Liver (tissue), 9 donors: ENCODE measurements around the gene KMT2D. TPM values are rescaled to one million over a fixed set of nuclear protein-coding genes. Genes with fewer than 3 reads are reported as not detected.

ENCODE experiments used
- DNase-seq: peaks from one replicate; pipeline ENCODE4 v3.0.0-alpha.2; 2017; ENCODE audit warnings: low spot score
- H3K27ac ChIP-seq, 2 donors: one replicate each; pipeline ENCODE4 v1.7.0; 2013; ENCODE audit warnings: inconsistent platforms in 2 of 2, low read length in 2 of 2, control low read depth in 1 of 2, low read depth in 1 of 2, mild to moderate bottlenecking in 1 of 2
- H3K27me3 ChIP-seq, 4 donors: one replicate each; pipeline versions ENCODE4 v1.6.1 to v1.7.0; 2013; ENCODE audit warnings: low read length in 3 of 4, inconsistent platforms in 1 of 4, mild to moderate bottlenecking in 1 of 4, moderate library complexity in 1 of 4; ENCODE audit not compliant: control insufficient read depth in 4 of 4, insufficient read depth in 4 of 4
- H3K36me3 ChIP-seq, 4 donors: one replicate each; pipeline versions ENCODE4 v1.6.1 to v1.7.0; 2013; ENCODE audit warnings: low read length in 3 of 4, mild to moderate bottlenecking in 3 of 4, low read depth in 1 of 4, moderate library complexity in 1 of 4; ENCODE audit not compliant: control insufficient read depth in 4 of 4, insufficient read depth in 3 of 4
- H3K4me1 ChIP-seq, 4 donors: one replicate each; pipeline versions ENCODE4 v1.6.1 to v1.7.0; 2013; ENCODE audit warnings: low read length in 3 of 4, mild to moderate bottlenecking in 3 of 4, moderate library complexity in 1 of 4; ENCODE audit not compliant: control insufficient read depth in 4 of 4, insufficient read depth in 4 of 4
- H3K4me3 ChIP-seq, 3 donors: one replicate each; pipeline versions ENCODE4 v1.6.1 to v1.7.0; 2013; ENCODE audit warnings: low read length in 3 of 3, control low read depth in 1 of 3, low read depth in 1 of 3, mild to moderate bottlenecking in 1 of 3
- H3K9ac ChIP-seq, 2 donors: one replicate each; pipeline ENCODE4 v1.7.0; 2013; ENCODE audit warnings: low read length in 2 of 2, mild to moderate bottlenecking in 2 of 2, moderate library complexity in 2 of 2, control low read depth in 1 of 2, low read depth in 1 of 2
- H3K9me3 ChIP-seq, 4 donors: one replicate each; pipeline versions ENCODE4 v1.6.1 to v1.7.0; 2013; ENCODE audit warnings: low read length in 3 of 4; ENCODE audit not compliant: control insufficient read depth in 4 of 4
- ATF3 ChIP-seq: IDR thresholded peaks from 2 replicates; pipeline ENCODE4 v1.6.1; 2016; ENCODE audit warnings: antibody characterized with exemption
- EGR1 ChIP-seq, 2 donors: IDR thresholded peaks; 2 replicates each; pipeline ENCODE4 v1.6.1; 2016 to 2018; ENCODE audit warnings: antibody characterized with exemption in 2 of 2, low read depth in 2 of 2
- FOXA1 ChIP-seq: IDR thresholded peaks from 2 replicates; pipeline ENCODE4 v1.6.1; 2016; ENCODE audit warnings: antibody characterized with exemption
- FOXA2 ChIP-seq: IDR thresholded peaks from 2 replicates; pipeline ENCODE4 v1.6.1; 2016; ENCODE audit warnings: antibody characterized with exemption
- GABPA ChIP-seq, 2 donors: IDR thresholded peaks in 1 of 2; conservative IDR thresholded peaks in 1 of 2; 2 replicates each; pipeline ENCODE4 v1.6.1; 2016; ENCODE audit warnings: antibody characterized with exemption in 2 of 2, mild to moderate bottlenecking in 1 of 2, moderate library complexity in 1 of 2
- HNF4A ChIP-seq, 2 donors: conservative IDR thresholded peaks; 2 replicates each; pipeline ENCODE4 v1.6.1; 2016; ENCODE audit warnings: antibody characterized with exemption in 2 of 2, mild to moderate bottlenecking in 2 of 2
- JUND ChIP-seq, 2 donors: IDR thresholded peaks; 2 replicates each; pipeline ENCODE4 v1.6.1; 2016; ENCODE audit warnings: antibody characterized with exemption in 2 of 2
- MAX ChIP-seq: IDR thresholded peaks from 2 replicates; pipeline ENCODE4 v1.6.1; 2016; ENCODE audit warnings: antibody characterized with exemption
- NR2F2 ChIP-seq: IDR thresholded peaks from 2 replicates; pipeline ENCODE4 v1.6.1; 2016; ENCODE audit warnings: antibody characterized with exemption
- RAD21 ChIP-seq, 2 donors: IDR thresholded peaks; 2 replicates each; pipeline ENCODE4 v1.6.1; 2016; ENCODE audit warnings: antibody characterized with exemption in 2 of 2, mild to moderate bottlenecking in 2 of 2
- REST ChIP-seq: IDR thresholded peaks from 2 replicates; pipeline ENCODE4 v1.6.1; 2016; ENCODE audit warnings: antibody characterized with exemption, mild to moderate bottlenecking
- SP1 ChIP-seq: IDR thresholded peaks from 2 replicates; pipeline ENCODE4 v1.6.1; 2018; ENCODE audit warnings: antibody characterized with exemption, mild to moderate bottlenecking
- ZBTB33 ChIP-seq: IDR thresholded peaks from 2 replicates; pipeline ENCODE4 v1.6.1; 2016; ENCODE audit warnings: antibody characterized with exemption
- WGBS: extraction: QIAGEN DNeasy Blood & Tissue Kit; methylation state at CpG from one replicate; pipeline ENCODE4 v1.1.7; 2013; 5-methylcytosine and 5-hydroxymethylcytosine counted together
- polyA plus RNA-seq, 2 donors: library from polyadenylated mRNA; stranded (reverse) in 1 of 2; unstranded in 1 of 2; fragments of 200-250 nt in 1 of 2; fragments of >200 nt in 1 of 2; fragmentation: Nextera tagmentation in 1 of 2; extraction: Ambion mirVana in 1 of 2; gene quantifications; one replicate each; pipeline versions ENCODE4 v1.2.1 to v1.2.3, GENCODE V29; 2013 to 2015
- total RNA-seq, 2 donors: library from RNA; depleted of rRNA; stranded (reverse); fragments of >200 nt; gene quantifications; one replicate each; pipeline ENCODE4 v1.2.3, GENCODE V29; 2014
- donor health status: healthy.
- donor health status: healthy.
- donor health status: healthy.
- donor health status: healthy.
- donor health status: healthy.

Gene KMT2D
- total and polyA plus RNA-seq, 4 donors: 4.5 to 53.8 (median 25.0) TPM

GRCh38 chr12:49013428-49013827 lies 47.2 kb downstream of the KMT2D start:
- TF ChIP-seq GABPA (IDR thresholded peaks at IDR 0.05 in 1 of 2, conservative IDR thresholded peaks at IDR 0.05 in 1 of 2) (no peak), FOXA1 (no peak), ZBTB33 (no peak), FOXA2 (no peak), NR2F2 (no peak), HNF4A (conservative IDR thresholded peaks at IDR 0.05) (no peak), ATF3 (no peak)
- DNase-seq: no peak
- Histone ChIP-seq H3K27me3 (no peaks in the 10 kb centered on the region), H3K9ac (no peak overlapping the region), H3K27ac (no peak overlapping the region), H3K36me3 (peaks cover 5 to 13% (median 12%) of the 10 kb centered on the region in 4 donors), H3K4me3 (no peak overlapping the region), H3K4me1 (peaks cover 4 to 14% (median 9%) of the 10 kb centered on the region in 4 donors), H3K9me3 (no peaks in the 10 kb centered on the region)
- 96% methylated on average over 3 of the region's 3 CpGs for WGBS

GRCh38 chr12:49012739-49013138 lies 47.9 kb downstream of the KMT2D start:
- Histone ChIP-seq H3K27ac (no peak overlapping the region), H3K4me1 (peaks cover 2 to 9% (median 5%) of the 10 kb centered on the region in 4 donors), H3K4me3 (no peak overlapping the region), H3K9me3 (no peaks in the 10 kb centered on the region), H3K36me3 (peaks cover 5 to 16% (median 14%) of the 10 kb centered on the region in 4 donors), H3K27me3 (no peaks in the 10 kb centered on the region), H3K9ac (no peak overlapping the region)
- no peak for DNase-seq
- no peak for TF ChIP-seq ZBTB33
- no peak for TF ChIP-seq RAD21 (IDR thresholded peaks at IDR 0.05)
- TF ChIP-seq JUND (IDR thresholded peaks at IDR 0.05): no peak
- TF ChIP-seq EGR1 (IDR thresholded peaks at IDR 0.05; ENCODE audit: low read depth in 2 of 2): no peak
- no peak for TF ChIP-seq HNF4A (conservative IDR thresholded peaks at IDR 0.05)
- no peak for TF ChIP-seq MAX
- TF ChIP-seq GABPA (IDR thresholded peaks at IDR 0.05 in 1 of 2, conservative IDR thresholded peaks at IDR 0.05 in 1 of 2): no peak
- no peak for TF ChIP-seq NR2F2
- no peak for TF ChIP-seq ATF3
- no peak for TF ChIP-seq FOXA1
- TF ChIP-seq SP1: no peak
- TF ChIP-seq REST: no peak
- TF ChIP-seq FOXA2: no peak

Other genes starting within 250 kb of the KMT2D start
- gene CACNB3, start 242.3 kb downstream of the KMT2D start, total RNA-seq: 1 to 10 TPM; 1.4 to 1.9 TPM
- under 1 TPM; 0.92 to 0.93 TPM for gene CACNB3, start 242.3 kb downstream of the KMT2D start, polyA plus RNA-seq
- 10 to 100 TPM; 34.4 to 60.6 TPM for gene DDX23, start 208.6 kb downstream of the KMT2D start, total RNA-seq
- gene DDX23, start 208.6 kb downstream of the KMT2D start, polyA plus RNA-seq: 10 to 100 TPM; 16.9 to 25.1 TPM
- 1 to 10 TPM; 7.7 to 8.5 TPM for gene RND1, start 194.9 kb downstream of the KMT2D start, total RNA-seq
- 10 to 100 TPM in 1 of 2 donors, 1 to 10 TPM in 1; 8.5 to 16.5 TPM for gene RND1, start 194.9 kb downstream of the KMT2D start, polyA plus RNA-seq
- gene FKBP11, start 135.3 kb downstream of the KMT2D start, total RNA-seq: 10 to 100 TPM; 28.6 to 37.3 TPM
- gene FKBP11, start 135.3 kb downstream of the KMT2D start, polyA plus RNA-seq: 100 to 1,000 TPM in 1 of 2 donors, 10 to 100 TPM in 1; 92.5 to 162 TPM
- gene ARF3, start 103.3 kb downstream of the KMT2D start, total RNA-seq: 10 to 100 TPM; 17.1 to 21.6 TPM
- gene ARF3, start 103.3 kb downstream of the KMT2D start, polyA plus RNA-seq: 10 to 100 TPM; 14.1 to 29.5 TPM
- under 1 TPM in 1 of 2 donors, not detected in 1; 0.08 TPM for gene WNT10B, start 89.1 kb downstream of the KMT2D start, total RNA-seq
- gene WNT10B, start 89.1 kb downstream of the KMT2D start, polyA plus RNA-seq: under 1 TPM in 1 of 2 donors, not detected in 1; 0.05 TPM
- not detected for gene WNT1, start 82.5 kb downstream of the KMT2D start, total RNA-seq
- not detected for gene WNT1, start 82.5 kb downstream of the KMT2D start, polyA plus RNA-seq
- under 1 TPM in 1 of 2 donors, not detected in 1; 0.09 TPM for gene DDN, start 61.4 kb downstream of the KMT2D start, total RNA-seq
- gene DDN, start 61.4 kb downstream of the KMT2D start, polyA plus RNA-seq: not detected
- gene PRKAG1, start 42.0 kb downstream of the KMT2D start, total RNA-seq: 10 to 100 TPM; 18.3 to 23.4 TPM
- 10 to 100 TPM; 15.5 to 31.5 TPM for gene PRKAG1, start 42.0 kb downstream of the KMT2D start, polyA plus RNA-seq
- gene RHEBL1, start 9.2 kb upstream of the KMT2D start, total RNA-seq: 1 to 10 TPM in 1 of 2 donors, not detected in 1; 1.2 TPM
- under 1 TPM; 0.29 to 0.36 TPM for gene RHEBL1, start 9.2 kb upstream of the KMT2D start, polyA plus RNA-seq
- gene DHH, start 34.0 kb upstream of the KMT2D start, total RNA-seq: under 1 TPM; 0.08 to 0.09 TPM
- under 1 TPM in 1 of 2 donors, not detected in 1; 0.09 TPM for gene DHH, start 34.0 kb upstream of the KMT2D start, polyA plus RNA-seq
- gene LMBR1L, start 50.1 kb upstream of the KMT2D start, total RNA-seq: 10 to 100 TPM; 13.0 to 23.7 TPM
- 10 to 100 TPM in 1 of 2 donors, 1 to 10 TPM in 1; 9.3 to 10.5 TPM for gene LMBR1L, start 50.1 kb upstream of the KMT2D start, polyA plus RNA-seq
- 1,000 to 10,000 TPM in 1 of 2 donors, 100 to 1,000 TPM in 1; 161 to 1,268 TPM for gene TUBA1B, start 70.6 kb upstream of the KMT2D start, total RNA-seq
- gene TUBA1B, start 70.6 kb upstream of the KMT2D start, polyA plus RNA-seq: 100 to 1,000 TPM; 125 to 325 TPM
- 10 to 100 TPM; 14.8 to 28.0 TPM for gene TUBA1A, start 128.3 kb upstream of the KMT2D start, total RNA-seq
- gene TUBA1A, start 128.3 kb upstream of the KMT2D start, polyA plus RNA-seq: 10 to 100 TPM in 1 of 2 donors, 1 to 10 TPM in 1; 4.2 to 17.5 TPM
- 100 to 1,000 TPM; 102 to 103 TPM for gene TUBA1C, start 204.3 kb upstream of the KMT2D start, total RNA-seq
- 100 to 1,000 TPM in 1 of 2 donors, 10 to 100 TPM in 1; 54.6 to 162 TPM for gene TUBA1C, start 204.3 kb upstream of the KMT2D start, polyA plus RNA-seq
- gene PRPH, start 234.4 kb upstream of the KMT2D start, total RNA-seq: not detected
- gene PRPH, start 234.4 kb upstream of the KMT2D start, polyA plus RNA-seq: under 1 TPM in 1 of 2 donors, not detected in 1; 0.05 TPM